Breast epithelium (tissue), 4 donors: ENCODE data around the gene CASQ2. TPM values are rescaled to one million over a fixed set of nuclear protein-coding genes. Genes with fewer than 3 reads are reported as not detected.

ENCODE experiments used
- DNase-seq, 2 donors: peaks; one replicate each; pipeline ENCODE4 v3.0.0-alpha.2; 2019; ENCODE audit warnings: low spot score in 2 of 2
- H3K27ac ChIP-seq, 2 donors: fragments of 200-600 bp; sonication (generic) in 1 of 2; one replicate each; pipeline ENCODE4 v1.5.1; 2016 to 2019; ENCODE audit warnings: mild to moderate bottlenecking in 1 of 2
- H3K27me3 ChIP-seq, 2 donors: fragments of 200-600 bp; sonication (generic) in 1 of 2; one replicate each; pipeline versions ENCODE4 v1.5.1 to v1.6.0; 2017 to 2019; ENCODE audit warnings: control low read depth in 1 of 2, mild to moderate bottlenecking in 1 of 2
- H3K36me3 ChIP-seq: fragments of 200-600 bp; one replicate; pipeline ENCODE4 v1.5.1; 2019
- H3K4me1 ChIP-seq, 2 donors: fragments of 200-600 bp; sonication (generic); one replicate each; pipeline ENCODE4 v1.5.1; 2016 to 2019; ENCODE audit warnings: control low read depth in 1 of 2
- H3K4me3 ChIP-seq, 3 donors: fragments of 200-600 bp; sonication (generic); 1 replicate in 2 of 3; 2 replicates in 1 of 3; pipeline ENCODE4 v1.5.1; 2016 to 2019; ENCODE audit warnings: mild to moderate bottlenecking in 3 of 3, moderate library complexity in 2 of 3
- H3K9me3 ChIP-seq, 2 donors: fragments of 200-600 bp; sonication (generic) in 1 of 2; one replicate each; pipeline ENCODE4 v1.5.1; 2016 to 2019; ENCODE audit warnings: control low read depth in 1 of 2
- POLR2A ChIP-seq: fragments of 450-650 bp; IDR thresholded peaks from one replicate; pipeline ENCODE4 v1.6.1; 2016; ENCODE audit warnings: antibody characterized with exemption, mild to moderate bottlenecking, moderate library complexity
- POLR2AphosphoS5 ChIP-seq, 3 donors: sonication (generic); formaldehyde crosslinking; IDR thresholded peaks; one replicate each; pipeline ENCODE4 v1.6.1; 2017; ENCODE audit warnings: antibody characterized with exemption in 3 of 3
- intact Hi-C: fragments of 100-400 bp; cut with DNase I; formaldehyde crosslinking; loops from one replicate; pipeline ENCODE4 v1.15.1; 2023; ENCODE audit warnings: low total_unique reads
- total RNA-seq, 3 donors: library from RNA; depleted of rRNA; stranded (reverse); fragments of >200 nt; gene quantifications; one replicate each; pipeline ENCODE4 v1.1.0, GENCODE V29; 2016
- TF ChIP-seq, protein P1 (sequence below), 3 donors: fragments of 450-650 bp; IDR thresholded peaks; one replicate each; pipeline ENCODE4 v1.5.1; 2016 to 2017; ENCODE audit warnings: antibody characterized with exemption in 3 of 3, mild to moderate bottlenecking in 3 of 3, moderate library complexity in 3 of 3

The CASQ2 gene
- total RNA-seq, result 1 to 10 TPM; 2.1 to 3.3 (median 2.6) TPM

DNA sequence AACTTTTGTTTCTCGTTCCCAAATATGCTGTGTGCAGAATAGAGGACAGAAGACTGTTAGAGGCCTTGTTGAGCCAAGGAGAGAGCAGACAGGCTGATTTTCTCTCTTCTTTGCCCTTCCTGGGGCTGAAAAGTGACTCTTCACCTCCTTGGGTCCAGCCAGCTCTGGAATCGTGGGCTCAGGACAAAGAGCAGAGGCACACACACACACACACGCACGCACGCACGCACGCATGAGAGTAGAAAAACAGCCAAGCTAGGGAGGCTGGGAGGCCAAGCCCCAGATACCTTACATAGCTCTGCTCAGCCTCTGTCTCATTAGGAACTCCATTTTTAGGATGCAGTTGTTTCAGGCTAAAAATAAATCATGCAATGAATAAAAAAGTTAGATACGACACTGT lies at the start of gene CASQ2:
Gene CASQ2 (minus strand): TSS at position 166 of the 400 bp plus-strand sequence. CDS start 173 bp downstream, outside the sequence.
- no peaks in the 10 kb centered on the region for H3K27me3 ChIP-seq
- H3K36me3 ChIP-seq, result no peaks in the 10 kb centered on the region
- DNase-seq, result no peak
- H3K4me3 ChIP-seq, result no peak within 1 kb of the TSS
- H3K9me3 ChIP-seq, result no peaks in the 10 kb centered on the region
- intact Hi-C loops, result no loop called here
- no peaks in the 10 kb centered on the region for H3K4me1 ChIP-seq
- peak within 1 kb of the TSS in 1 of 2 donors; percentile 2 for H3K27ac ChIP-seq
- TF ChIP-seq POLR2A, result no peak

DNA sequence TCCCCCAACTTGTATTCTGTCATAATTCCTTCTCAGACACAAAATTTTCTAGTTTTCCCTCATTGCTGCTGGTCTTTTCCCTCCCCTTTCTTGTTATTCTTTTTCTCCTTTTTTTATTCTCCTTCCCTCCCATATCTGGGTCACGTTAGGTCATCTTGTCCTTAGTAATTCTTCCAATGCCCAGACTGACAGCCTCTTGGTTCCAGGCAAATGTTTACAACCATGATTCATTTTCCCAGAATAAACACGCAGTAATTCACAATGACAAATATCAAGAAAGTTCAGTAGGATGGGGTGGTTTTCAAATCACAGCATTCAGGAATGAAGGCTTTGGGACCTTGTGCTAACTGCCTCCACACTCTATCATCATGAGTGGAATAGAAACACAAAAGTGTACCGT lies 47.2 kb upstream of the CASQ2 start:
- no peaks in the 10 kb centered on the region for H3K4me1 ChIP-seq
- H3K4me3 ChIP-seq, result no peak overlapping the region
- no peaks in the 10 kb centered on the region for H3K9me3 ChIP-seq
- H3K27ac ChIP-seq, result no peak overlapping the region
- no peaks in the 10 kb centered on the region for H3K36me3 ChIP-seq
- no peak for DNase-seq
- no peaks in the 10 kb centered on the region for H3K27me3 ChIP-seq
- intact Hi-C loops, result no loop called here
- TF ChIP-seq POLR2A, result no peak
- TF ChIP-seq, protein P1, sequence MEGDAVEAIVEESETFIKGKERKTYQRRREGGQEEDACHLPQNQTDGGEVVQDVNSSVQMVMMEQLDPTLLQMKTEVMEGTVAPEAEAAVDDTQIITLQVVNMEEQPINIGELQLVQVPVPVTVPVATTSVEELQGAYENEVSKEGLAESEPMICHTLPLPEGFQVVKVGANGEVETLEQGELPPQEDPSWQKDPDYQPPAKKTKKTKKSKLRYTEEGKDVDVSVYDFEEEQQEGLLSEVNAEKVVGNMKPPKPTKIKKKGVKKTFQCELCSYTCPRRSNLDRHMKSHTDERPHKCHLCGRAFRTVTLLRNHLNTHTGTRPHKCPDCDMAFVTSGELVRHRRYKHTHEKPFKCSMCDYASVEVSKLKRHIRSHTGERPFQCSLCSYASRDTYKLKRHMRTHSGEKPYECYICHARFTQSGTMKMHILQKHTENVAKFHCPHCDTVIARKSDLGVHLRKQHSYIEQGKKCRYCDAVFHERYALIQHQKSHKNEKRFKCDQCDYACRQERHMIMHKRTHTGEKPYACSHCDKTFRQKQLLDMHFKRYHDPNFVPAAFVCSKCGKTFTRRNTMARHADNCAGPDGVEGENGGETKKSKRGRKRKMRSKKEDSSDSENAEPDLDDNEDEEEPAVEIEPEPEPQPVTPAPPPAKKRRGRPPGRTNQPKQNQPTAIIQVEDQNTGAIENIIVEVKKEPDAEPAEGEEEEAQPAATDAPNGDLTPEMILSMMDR (IDR thresholded peaks at IDR 0.05), result no peak
- TF ChIP-seq POLR2AphosphoS5 (IDR thresholded peaks at IDR 0.05), result no peak

DNA sequence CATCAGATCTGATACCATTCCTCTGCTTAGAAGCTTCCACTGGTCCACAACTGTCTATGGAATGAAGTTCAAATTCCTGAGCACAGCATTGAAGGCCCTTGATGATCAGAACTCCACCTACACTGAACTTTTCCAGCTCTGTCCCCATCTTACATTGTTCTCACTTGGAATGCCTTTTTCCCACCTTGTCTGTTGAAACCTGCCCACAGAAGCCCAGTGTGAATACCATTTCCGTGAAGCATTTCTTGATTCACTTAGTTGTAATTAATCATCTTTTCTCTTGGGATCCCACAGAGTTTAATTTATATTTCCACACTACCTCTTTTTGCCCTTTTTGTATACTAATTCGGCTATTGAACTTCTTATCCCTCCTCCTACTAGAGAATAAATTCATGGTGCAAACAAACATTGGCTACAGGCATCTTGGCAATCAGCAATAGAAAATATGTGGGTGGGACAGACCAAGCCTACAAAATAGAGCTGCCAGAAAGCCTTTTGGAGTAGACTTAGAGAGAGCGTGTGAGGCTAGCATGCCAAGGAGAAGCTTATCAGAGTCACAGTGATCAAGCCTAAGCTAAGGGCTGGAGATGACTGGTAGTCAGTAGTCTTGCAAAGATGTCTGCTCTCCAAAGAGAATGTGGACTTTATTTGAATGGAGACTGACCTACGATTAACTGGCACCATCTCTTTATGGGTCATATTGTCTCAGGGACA lies 46.3 kb upstream of the CASQ2 start:
- intact Hi-C loops, result loop anchor here (5.0 kb wide), 1 partner anchor 172 kb away; no protein-coding TSS in a partner anchor
- H3K27ac ChIP-seq, result no peak overlapping the region
- DNase-seq, result no peak

DNA sequence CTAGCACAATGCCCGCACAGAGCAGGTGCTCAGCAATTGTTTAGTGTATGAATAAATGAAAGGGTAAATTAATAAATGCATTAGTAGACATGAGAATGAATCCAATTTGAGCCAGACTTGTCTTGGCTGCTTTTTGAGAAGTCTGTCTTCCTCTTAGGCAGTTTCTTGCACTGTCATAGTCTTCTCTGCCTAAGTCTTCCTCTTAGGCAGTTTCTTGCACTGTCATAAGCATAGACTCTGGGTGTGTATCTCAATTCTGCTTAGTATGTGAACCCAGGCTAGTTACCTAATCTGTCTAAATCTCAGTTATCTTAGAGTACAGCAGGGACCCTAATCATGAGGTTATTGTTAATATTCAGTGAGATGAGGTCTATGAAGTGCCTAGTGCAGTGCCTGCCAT lies 45.2 kb upstream of the CASQ2 start:
- H3K4me3 ChIP-seq, result no peak overlapping the region
- no peak overlapping the region for H3K27ac ChIP-seq
- intact Hi-C loops, result loop anchor here (5.0 kb wide), 1 partner anchor 174 kb away; no protein-coding TSS in a partner anchor
- H3K4me1 ChIP-seq, result no peaks in the 10 kb centered on the region
- no peak for DNase-seq
- TF ChIP-seq POLR2AphosphoS5 (IDR thresholded peaks at IDR 0.05) (no peak), POLR2A (no peak)
- TF ChIP-seq, protein P1 (IDR thresholded peaks at IDR 0.05), result no peak
- H3K27me3 ChIP-seq, result no peaks in the 10 kb centered on the region
- H3K9me3 ChIP-seq, result no peaks in the 10 kb centered on the region
- no peaks in the 10 kb centered on the region for H3K36me3 ChIP-seq

More for the DNA sequence above, 46.3 kb upstream of the CASQ2 start:
- H3K4me1 ChIP-seq, result no peaks in the 10 kb centered on the region
- H3K9me3 ChIP-seq, result no peaks in the 10 kb centered on the region
- no peaks in the 10 kb centered on the region for H3K27me3 ChIP-seq
- H3K4me3 ChIP-seq, result no peak overlapping the region
- H3K36me3 ChIP-seq, result no peaks in the 10 kb centered on the region
- TF ChIP-seq POLR2AphosphoS5 (IDR thresholded peaks at IDR 0.05) (no peak), POLR2A (no peak)
- TF ChIP-seq, protein P1 (IDR thresholded peaks at IDR 0.05), result no peak

DNA sequence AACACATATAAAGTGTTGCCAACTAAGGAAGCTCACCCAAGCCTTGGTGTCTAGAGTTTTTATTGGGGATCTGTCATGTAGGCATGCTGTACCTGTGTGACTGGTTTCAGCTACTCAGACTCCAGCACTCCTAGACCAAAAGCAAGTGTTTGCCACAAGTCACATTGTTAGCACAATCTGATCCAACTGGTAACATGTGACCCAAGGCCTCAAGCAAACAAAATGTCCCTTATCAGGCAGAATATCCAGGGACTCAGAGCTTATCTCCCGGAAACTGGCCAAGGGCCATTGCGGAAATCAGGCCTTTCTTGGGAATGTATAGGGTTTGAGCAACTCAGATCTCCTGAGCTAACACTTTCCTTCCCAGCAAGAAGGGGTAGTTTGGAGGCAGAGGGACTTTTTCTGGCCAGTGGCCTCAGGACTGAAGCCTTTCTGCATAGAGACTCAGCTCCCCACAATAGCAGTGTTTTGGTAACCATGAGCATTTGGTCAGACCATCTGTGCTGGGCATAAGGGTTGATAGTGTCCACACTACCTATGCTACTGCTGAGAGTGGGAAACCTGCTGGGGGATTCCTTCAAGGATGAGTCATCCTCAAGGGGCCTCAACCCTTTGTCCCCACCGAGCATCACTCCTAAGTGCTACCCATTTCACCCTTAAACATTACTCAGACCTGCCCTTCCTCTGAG lies 42.8 kb upstream of the CASQ2 start:
- H3K36me3 ChIP-seq, result no peaks in the 10 kb centered on the region
- no peak overlapping the region for H3K4me3 ChIP-seq
- H3K9me3 ChIP-seq, result no peaks in the 10 kb centered on the region
- no peak overlapping the region for H3K27ac ChIP-seq
- no peak for DNase-seq
- TF ChIP-seq POLR2AphosphoS5 (IDR thresholded peaks at IDR 0.05) (no peak), POLR2A (no peak)
- TF ChIP-seq, protein P1 (IDR thresholded peaks at IDR 0.05), result no peak
- intact Hi-C loops, result loop anchor here (5.0 kb wide), 1 partner anchor 176 kb away; no protein-coding TSS in a partner anchor
- H3K27me3 ChIP-seq, result no peaks in the 10 kb centered on the region
- H3K4me1 ChIP-seq, result no peaks in the 10 kb centered on the region
